Thoracic aorta (tissue), 2 donors: ENCODE measurements around the gene CHCHD6. TPM values are rescaled to one million over a fixed set of nuclear protein-coding genes. Genes with fewer than 3 reads are reported as not detected.

Source experiments
- ATAC-seq: fragments of 150-250 bp; one replicate; pipeline ENCODE4 v1.8.0; 2017; ENCODE audit warnings: low read depth; ENCODE audit not compliant: insufficient number of reproducible peaks, low FRiP score
- DNase-seq: peaks from one replicate; pipeline ENCODE4 v3.0.0-alpha.2; 2020; ENCODE audit warnings: low spot score
- H3K27ac ChIP-seq, 2 donors: fragments of 200-600 bp; sonication (generic); 1 replicate in 1 of 2; 2 replicates in 1 of 2; pipeline ENCODE4 v1.5.1; 2016; ENCODE audit warnings: mild to moderate bottlenecking in 2 of 2, moderate library complexity in 2 of 2
- H3K27me3 ChIP-seq: fragments of 200-600 bp; sonication (generic); replicated peaks from 2 replicates; pipeline ENCODE4 v1.6.0; 2016; ENCODE audit warnings: mild to moderate bottlenecking; ENCODE audit not compliant: insufficient read depth
- H3K36me3 ChIP-seq: fragments of 200-600 bp; sonication (generic); one replicate; pipeline ENCODE4 v1.5.1; 2016
- H3K4me1 ChIP-seq, 2 donors: fragments of 200-600 bp; sonication (generic); 1 replicate in 1 of 2; 2 replicates in 1 of 2; pipeline versions ENCODE4 v1.5.1 to v1.6.0; 2016; ENCODE audit warnings: low read depth in 2 of 2, mild to moderate bottlenecking in 1 of 2; ENCODE audit not compliant: control insufficient read depth in 1 of 2
- H3K4me3 ChIP-seq: fragments of 200-600 bp; sonication (generic); 2 replicates; pipeline ENCODE4 v1.5.1; 2016; ENCODE audit warnings: mild to moderate bottlenecking
- H3K9me3 ChIP-seq: fragments of 200-600 bp; sonication (generic); 2 replicates; pipeline ENCODE4 v1.5.1; 2016
- CTCF ChIP-seq: fragments of 200-600 bp; sonication (generic); IDR thresholded peaks from one replicate; pipeline ENCODE4 v1.5.1; 2019; ENCODE audit warnings: antibody characterized with exemption
- total RNA-seq, 2 donors: library from RNA; depleted of rRNA; stranded (reverse); fragments of >200 nt; gene quantifications; one replicate each; pipeline versions ENCODE4 v1.1.0 to v1.2.3, GENCODE V29; 2016

Gene CHCHD6
- total RNA-seq, 2 donors from 2014 or later = 12.5 to 17.1 TPM

- Histone ChIP-seq H3K27ac (peak overlapping the region; percentile 94 to 97), H3K27me3 (no peaks in the 10 kb centered on the region), H3K36me3 (no peaks in the 10 kb centered on the region), H3K9me3 (no peaks in the 10 kb centered on the region), H3K4me1 (peaks cover 40 to 82% of the 10 kb centered on the region in 2 donors), H3K4me3 (peak overlapping the region; percentile 16)
- DNase-seq = peak; percentile 58
- ATAC-seq = peak; percentile 89
- peak; percentile 16 for TF ChIP-seq CTCF
Observed at GRCh38 chr3:127002195-127003174, 298.4 kb downstream of the CHCHD6 start.

- H3K4me1 ChIP-seq = peaks cover 40 to 82% of the 10 kb centered on the region in 2 donors
- ATAC-seq = no peak
- H3K27ac ChIP-seq = peak overlapping the region; percentile 15 to 97
- no peaks in the 10 kb centered on the region for H3K9me3 ChIP-seq
- H3K27me3 ChIP-seq = no peaks in the 10 kb centered on the region
- DNase-seq = no peak
- no peak for TF ChIP-seq CTCF
- peaks cover 5% of the 10 kb centered on the region for H3K36me3 ChIP-seq
- H3K4me3 ChIP-seq = no peak overlapping the region
Observed at GRCh38 chr3:127003175-127003555, 299.1 kb downstream of the CHCHD6 start.

DNA sequence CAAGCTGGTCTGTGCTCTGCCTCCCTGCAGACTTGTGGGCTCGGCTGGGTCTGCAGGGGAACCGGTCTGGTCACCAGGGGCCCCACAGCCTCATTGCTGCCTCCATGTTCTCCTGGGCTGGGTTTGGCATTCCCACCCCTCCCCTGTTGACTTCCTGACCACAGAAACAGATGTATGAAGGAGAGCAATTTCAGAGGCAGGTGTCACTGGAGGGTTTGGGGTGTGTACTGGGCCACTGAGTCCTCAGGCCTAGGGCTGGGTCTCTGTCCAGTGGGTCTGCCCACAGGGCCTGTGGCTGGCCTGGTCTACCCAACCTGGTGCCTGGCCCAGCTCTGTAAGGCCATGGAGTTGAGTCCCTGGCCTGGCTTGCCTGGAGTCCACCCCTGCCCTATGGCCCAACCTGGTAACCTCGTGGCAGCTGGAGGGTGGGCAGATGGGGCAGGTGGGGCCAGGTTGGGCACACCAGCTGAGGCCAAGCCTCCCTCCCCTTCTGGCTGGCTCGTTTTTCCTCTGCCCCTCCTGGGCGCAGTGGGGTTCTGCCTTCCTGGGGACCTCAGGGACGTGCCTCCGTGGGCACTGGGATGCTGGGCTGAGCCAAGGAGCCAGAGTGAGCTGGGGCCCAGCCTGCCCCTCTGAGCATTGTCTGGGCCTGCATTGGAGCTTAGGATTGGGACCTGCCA is 299.7 kb downstream of the CHCHD6 start:
- Histone ChIP-seq H3K4me1 (peaks cover 39 to 82% of the 10 kb centered on the region in 2 donors), H3K36me3 (peaks cover 5% of the 10 kb centered on the region), H3K4me3 (no peak overlapping the region), H3K9me3 (no peaks in the 10 kb centered on the region), H3K27me3 (no peaks in the 10 kb centered on the region), H3K27ac (peak overlapping the region; percentile 15 to 97)
- no peak for TF ChIP-seq CTCF
- DNase-seq (no peak), ATAC-seq (no peak)

- no peak overlapping the region for H3K27ac ChIP-seq
- TF ChIP-seq CTCF = no peak
- ATAC-seq (no peak), DNase-seq (no peak)
- no peaks in the 10 kb centered on the region for H3K27me3 ChIP-seq
- no peak overlapping the region for H3K4me3 ChIP-seq
- peaks cover 5% of the 10 kb centered on the region for H3K36me3 ChIP-seq
- peaks cover 35 to 82% of the 10 kb centered on the region in 2 donors for H3K4me1 ChIP-seq
- H3K9me3 ChIP-seq = no peaks in the 10 kb centered on the region
Observed at GRCh38 chr3:127004641-127005397, 300.8 kb downstream of the CHCHD6 start.
